Measurements from ENCODE around the gene ARMH2.

DNA sequence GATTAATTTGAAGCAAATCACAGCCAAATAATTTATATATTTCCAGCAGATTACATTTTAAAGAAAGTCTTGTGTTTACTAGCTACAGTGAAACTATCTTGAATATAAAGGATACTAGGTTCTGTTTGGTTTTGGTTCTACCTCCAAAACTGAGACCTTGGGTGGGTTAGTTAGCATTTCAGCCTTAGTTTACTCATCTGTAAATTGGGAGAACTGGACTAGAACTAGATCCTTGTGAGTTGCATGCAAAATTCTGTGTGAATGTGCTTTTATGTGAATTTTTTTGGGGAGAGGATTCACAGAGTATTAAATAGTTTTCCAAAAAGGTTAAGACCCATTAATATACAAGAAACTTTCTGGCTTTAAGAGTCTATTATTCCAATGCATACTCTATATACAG lies 19.8 kb downstream of the ARMH2 start:
- TF ChIP-seq BACH2 (CRISPR knock-in tag; IDR thresholded peaks at IDR 0.05; ENCODE audit: borderline replicate concordance) = no peak
- no peak for TF ChIP-seq TOX (CRISPR knock-in tag; IDR thresholded peaks at IDR 0.05; ENCODE audit: borderline replicate concordance)
- no peak for TF ChIP-seq ZC3H10 (CRISPR knock-in tag; IDR thresholded peaks at IDR 0.05)
- TF ChIP-seq, protein P1, sequence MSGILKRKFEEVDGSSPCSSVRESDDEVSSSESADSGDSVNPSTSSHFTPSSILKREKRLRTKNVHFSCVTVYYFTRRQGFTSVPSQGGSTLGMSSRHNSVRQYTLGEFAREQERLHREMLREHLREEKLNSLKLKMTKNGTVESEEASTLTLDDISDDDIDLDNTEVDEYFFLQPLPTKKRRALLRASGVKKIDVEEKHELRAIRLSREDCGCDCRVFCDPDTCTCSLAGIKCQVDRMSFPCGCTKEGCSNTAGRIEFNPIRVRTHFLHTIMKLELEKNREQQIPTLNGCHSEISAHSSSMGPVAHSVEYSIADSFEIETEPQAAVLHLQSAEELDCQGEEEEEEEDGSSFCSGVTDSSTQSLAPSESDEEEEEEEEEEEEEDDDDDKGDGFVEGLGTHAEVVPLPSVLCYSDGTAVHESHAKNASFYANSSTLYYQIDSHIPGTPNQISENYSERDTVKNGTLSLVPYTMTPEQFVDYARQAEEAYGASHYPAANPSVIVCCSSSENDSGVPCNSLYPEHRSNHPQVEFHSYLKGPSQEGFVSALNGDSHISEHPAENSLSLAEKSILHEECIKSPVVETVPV (CRISPR knock-in tag; IDR thresholded peaks at IDR 0.05) = no peak
- TF ChIP-seq, protein P2, sequence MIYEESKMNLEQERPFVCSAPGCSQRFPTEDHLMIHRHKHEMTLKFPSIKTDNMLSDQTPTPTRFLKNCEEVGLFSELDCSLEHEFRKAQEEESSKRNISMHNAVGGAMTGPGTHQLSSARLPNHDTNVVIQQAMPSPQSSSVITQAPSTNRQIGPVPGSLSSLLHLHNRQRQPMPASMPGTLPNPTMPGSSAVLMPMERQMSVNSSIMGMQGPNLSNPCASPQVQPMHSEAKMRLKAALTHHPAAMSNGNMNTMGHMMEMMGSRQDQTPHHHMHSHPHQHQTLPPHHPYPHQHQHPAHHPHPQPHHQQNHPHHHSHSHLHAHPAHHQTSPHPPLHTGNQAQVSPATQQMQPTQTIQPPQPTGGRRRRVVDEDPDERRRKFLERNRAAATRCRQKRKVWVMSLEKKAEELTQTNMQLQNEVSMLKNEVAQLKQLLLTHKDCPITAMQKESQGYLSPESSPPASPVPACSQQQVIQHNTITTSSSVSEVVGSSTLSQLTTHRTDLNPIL (CRISPR knock-in tag; IDR thresholded peaks at IDR 0.05; ENCODE audit: low read depth) = no peak
- TF ChIP-seq, protein P3, sequence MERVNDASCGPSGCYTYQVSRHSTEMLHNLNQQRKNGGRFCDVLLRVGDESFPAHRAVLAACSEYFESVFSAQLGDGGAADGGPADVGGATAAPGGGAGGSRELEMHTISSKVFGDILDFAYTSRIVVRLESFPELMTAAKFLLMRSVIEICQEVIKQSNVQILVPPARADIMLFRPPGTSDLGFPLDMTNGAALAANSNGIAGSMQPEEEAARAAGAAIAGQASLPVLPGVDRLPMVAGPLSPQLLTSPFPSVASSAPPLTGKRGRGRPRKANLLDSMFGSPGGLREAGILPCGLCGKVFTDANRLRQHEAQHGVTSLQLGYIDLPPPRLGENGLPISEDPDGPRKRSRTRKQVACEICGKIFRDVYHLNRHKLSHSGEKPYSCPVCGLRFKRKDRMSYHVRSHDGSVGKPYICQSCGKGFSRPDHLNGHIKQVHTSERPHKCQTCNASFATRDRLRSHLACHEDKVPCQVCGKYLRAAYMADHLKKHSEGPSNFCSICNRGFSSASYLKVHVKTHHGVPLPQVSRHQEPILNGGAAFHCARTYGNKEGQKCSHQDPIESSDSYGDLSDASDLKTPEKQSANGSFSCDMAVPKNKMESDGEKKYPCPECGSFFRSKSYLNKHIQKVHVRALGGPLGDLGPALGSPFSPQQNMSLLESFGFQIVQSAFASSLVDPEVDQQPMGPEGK (CRISPR knock-in tag; IDR thresholded peaks at IDR 0.05; ENCODE audit: borderline replicate concordance) = no peak
- TF ChIP-seq RARB (CRISPR knock-in tag; IDR thresholded peaks at IDR 0.05) = no peak
- no peak for TF ChIP-seq SNAI2 (CRISPR knock-in tag; IDR thresholded peaks at IDR 0.05)
- TF ChIP-seq TCF4 (CRISPR knock-in tag; IDR thresholded peaks at IDR 0.05; ENCODE audit: borderline replicate concordance) = no peak
- TF ChIP-seq ESRRG (CRISPR knock-in tag; IDR thresholded peaks at IDR 0.05) = no peak
- TF ChIP-seq ZFP30 (CRISPR knock-in tag; IDR thresholded peaks at IDR 0.05) = no peak
- TF ChIP-seq CSDC2 (CRISPR knock-in tag; IDR thresholded peaks at IDR 0.05) = no peak
- TF ChIP-seq, protein P4, sequence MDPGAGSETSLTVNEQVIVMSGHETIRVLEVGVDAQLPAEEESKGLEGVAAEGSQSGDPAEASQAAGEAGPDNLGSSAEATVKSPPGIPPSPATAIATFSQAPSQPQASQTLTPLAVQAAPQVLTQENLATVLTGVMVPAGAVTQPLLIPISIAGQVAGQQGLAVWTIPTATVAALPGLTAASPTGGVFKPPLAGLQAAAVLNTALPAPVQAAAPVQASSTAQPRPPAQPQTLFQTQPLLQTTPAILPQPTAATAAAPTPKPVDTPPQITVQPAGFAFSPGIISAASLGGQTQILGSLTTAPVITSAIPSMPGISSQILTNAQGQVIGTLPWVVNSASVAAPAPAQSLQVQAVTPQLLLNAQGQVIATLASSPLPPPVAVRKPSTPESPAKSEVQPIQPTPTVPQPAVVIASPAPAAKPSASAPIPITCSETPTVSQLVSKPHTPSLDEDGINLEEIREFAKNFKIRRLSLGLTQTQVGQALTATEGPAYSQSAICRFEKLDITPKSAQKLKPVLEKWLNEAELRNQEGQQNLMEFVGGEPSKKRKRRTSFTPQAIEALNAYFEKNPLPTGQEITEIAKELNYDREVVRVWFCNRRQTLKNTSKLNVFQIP (CRISPR knock-in tag; IDR thresholded peaks at IDR 0.05; ENCODE audit: borderline replicate concordance, low read depth) = no peak
- TF ChIP-seq ZFP3 (CRISPR knock-in tag; IDR thresholded peaks at IDR 0.05) = no peak

Data from SK-N-SH treated with all-trans-retinoic acid at 6 μM for 48 hours (cell line).